HL-60 (cell line): ENCODE data around the gene CACNA2D3.

ENCODE experiments used
- CTCF ChIP-seq: IDR thresholded peaks from one replicate; pipeline ENCODE4 v1.5.1; 2011; ENCODE audit warnings: low read length, control low read depth, inconsistent platforms; ENCODE audit not compliant: insufficient read depth
- GABPA ChIP-seq: IDR thresholded peaks from 2 replicates; pipeline ENCODE4 v1.6.1; 2012; ENCODE audit warnings: low read depth
- POLR2AphosphoS5 ChIP-seq: IDR thresholded peaks from 2 replicates; pipeline ENCODE4 v1.6.1; 2012; ENCODE audit warnings: low read depth
- REST ChIP-seq: IDR thresholded peaks from 2 replicates; pipeline ENCODE4 v1.6.1; 2012; ENCODE audit warnings: low read depth; ENCODE audit not compliant: insufficient replicate concordance

GRCh38 chr3:55105647-55106046 is 983.3 kb downstream of the CACNA2D3 start:
- TF ChIP-seq CTCF: no peak
- no peak for TF ChIP-seq POLR2AphosphoS5
- TF ChIP-seq REST: no peak
- TF ChIP-seq GABPA: no peak
